Measurements from ENCODE around the gene FGF1.

Gene FGF1

DNA sequence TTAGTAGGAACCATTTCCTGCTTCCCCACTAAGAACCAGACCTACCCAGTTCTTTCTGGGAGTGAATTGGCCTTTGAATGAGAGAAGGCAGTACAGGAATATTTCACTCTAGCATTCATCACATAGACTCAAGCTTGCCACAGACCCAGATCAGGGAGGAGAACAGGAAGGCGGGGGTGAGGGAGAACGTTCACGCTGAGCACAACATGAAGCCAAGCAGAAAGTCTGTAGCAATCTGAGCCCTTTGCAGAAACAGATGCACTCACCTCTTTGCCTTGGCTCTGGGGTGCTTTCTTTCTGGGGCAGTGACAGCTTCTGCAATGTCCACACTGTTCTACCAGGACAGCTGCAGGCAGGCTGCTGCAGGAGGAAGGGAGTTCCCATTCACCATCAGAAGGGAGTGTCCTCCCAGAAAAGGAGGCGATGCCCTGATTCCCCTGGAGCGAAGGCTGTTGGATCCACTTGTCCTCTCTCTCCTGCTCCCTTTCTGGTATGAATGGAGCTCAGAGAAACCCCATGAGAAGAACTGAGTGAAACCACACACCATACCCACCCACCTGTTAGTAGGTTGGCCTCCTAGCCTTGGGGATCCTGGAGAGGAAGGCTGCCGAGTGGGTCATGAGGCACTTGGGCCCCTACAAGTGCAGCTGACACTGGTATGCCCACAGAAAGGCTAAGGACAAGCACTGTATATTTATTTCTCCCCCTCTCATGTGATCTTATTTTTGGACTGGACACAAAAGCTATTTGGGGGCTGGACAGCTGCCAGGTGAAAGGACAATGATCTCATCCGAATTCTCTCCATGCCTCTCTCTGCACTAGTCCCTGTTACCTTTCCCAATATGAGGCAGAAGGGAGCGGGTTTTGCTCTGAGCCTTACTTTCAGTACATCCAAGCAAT lies 11.7 kb upstream of the FGF1 start:
- DNase-seq (ENCODE audit: low read depth): no peak
- H3K4me3 ChIP-seq (ENCODE audit: low read depth, low read length): no peak overlapping the region
- TF ChIP-seq, protein P1, sequence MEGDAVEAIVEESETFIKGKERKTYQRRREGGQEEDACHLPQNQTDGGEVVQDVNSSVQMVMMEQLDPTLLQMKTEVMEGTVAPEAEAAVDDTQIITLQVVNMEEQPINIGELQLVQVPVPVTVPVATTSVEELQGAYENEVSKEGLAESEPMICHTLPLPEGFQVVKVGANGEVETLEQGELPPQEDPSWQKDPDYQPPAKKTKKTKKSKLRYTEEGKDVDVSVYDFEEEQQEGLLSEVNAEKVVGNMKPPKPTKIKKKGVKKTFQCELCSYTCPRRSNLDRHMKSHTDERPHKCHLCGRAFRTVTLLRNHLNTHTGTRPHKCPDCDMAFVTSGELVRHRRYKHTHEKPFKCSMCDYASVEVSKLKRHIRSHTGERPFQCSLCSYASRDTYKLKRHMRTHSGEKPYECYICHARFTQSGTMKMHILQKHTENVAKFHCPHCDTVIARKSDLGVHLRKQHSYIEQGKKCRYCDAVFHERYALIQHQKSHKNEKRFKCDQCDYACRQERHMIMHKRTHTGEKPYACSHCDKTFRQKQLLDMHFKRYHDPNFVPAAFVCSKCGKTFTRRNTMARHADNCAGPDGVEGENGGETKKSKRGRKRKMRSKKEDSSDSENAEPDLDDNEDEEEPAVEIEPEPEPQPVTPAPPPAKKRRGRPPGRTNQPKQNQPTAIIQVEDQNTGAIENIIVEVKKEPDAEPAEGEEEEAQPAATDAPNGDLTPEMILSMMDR (IDR thresholded peaks at IDR 0.05; ENCODE audit: control insufficient read depth, extremely low read depth, insufficient read depth): no peak

DNA sequence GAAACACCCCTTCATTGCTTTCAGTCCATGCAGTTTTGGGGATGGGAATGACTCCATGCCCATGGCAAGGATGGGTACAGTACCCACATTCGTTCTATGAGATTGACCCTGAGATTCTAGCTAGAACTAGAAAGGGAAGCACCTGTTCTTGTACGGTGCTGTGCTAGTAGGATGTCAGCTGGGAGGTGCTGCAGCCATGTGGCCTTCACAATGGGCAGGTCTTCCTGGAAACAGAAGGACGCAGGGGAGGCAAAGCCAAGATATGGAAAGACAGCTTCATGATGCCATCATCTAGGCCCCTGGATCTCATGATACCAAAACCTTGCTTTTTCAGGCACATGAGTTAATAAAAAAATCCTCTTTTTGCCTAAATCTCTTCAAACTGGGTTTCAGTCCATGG lies 10.5 kb upstream of the FGF1 start:
- TF ChIP-seq, protein P1 (IDR thresholded peaks at IDR 0.05; ENCODE audit: control insufficient read depth, extremely low read depth, insufficient read depth): no peak
- DNase-seq (ENCODE audit: low read depth): no peak
- no peak overlapping the region for H3K4me3 ChIP-seq (ENCODE audit: low read depth, low read length)

DNA sequence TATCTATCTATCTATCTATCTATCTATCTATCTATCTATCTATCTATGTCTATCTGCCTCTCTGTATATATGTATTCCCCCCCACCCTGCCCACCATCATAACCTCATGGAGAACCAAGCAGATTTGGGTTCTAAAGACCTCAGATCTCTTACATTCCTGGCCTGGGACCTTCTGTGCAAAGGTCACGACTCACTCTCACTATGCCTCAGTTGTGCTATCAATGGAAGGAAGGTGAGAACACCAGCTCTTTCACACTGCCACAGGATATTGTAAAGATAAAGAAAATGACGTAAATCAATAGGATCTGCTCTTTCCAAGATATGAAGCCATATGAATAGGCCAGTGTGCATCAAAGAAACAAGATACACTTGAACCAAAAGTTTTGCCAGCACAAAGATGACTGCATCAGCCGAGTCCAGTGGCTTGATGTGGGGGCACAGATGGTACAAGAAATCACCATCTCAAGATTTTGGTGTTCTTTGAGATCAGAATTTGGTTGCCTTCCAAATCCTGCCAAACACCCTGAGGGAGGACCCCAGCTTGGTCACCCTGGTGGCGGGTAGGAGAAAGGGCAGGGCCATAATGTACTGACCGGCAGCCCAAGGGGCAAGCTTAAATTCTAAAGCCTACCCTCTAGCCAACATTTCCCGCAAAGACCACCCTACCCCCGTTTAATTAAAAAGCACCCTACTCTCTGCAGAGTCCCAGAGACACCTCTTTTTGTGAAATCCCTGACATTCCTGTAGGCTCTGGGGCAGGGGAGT lies 8.4 kb upstream of the FGF1 start:
- DNase-seq (ENCODE audit: low read depth): no peak
- no peak overlapping the region for H3K4me3 ChIP-seq (ENCODE audit: low read depth, low read length)
- TF ChIP-seq, protein P1 (IDR thresholded peaks at IDR 0.05; ENCODE audit: control insufficient read depth, extremely low read depth, insufficient read depth): no peak

DNA sequence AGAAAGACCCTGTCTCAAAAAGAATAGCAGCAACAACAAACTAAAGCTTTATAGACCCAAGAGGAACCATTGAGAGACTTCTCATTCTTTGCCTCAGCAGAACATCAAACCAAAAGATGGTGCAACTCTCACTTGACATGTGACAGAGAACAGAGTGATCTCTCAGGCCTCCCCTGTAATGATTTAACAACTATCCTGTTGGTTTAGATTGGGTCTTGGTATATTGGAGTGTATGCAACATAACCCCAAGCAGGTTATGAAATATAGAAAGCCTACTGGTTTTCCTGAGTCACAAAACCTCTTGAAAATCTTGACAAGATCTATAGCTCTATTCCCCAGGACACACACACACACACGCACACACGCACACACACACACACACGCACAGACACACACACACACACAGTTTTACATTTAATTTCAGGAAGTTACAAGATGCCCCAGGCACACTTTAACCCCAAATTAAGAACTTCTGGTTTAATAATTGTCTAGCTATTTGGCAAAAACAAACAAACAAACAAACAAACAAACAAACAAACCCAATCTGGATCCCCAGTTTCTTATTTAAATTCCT lies 6.5 kb upstream of the FGF1 start:
- no peak for DNase-seq (ENCODE audit: low read depth)
- TF ChIP-seq, protein P1 (IDR thresholded peaks at IDR 0.05; ENCODE audit: control insufficient read depth, extremely low read depth, insufficient read depth): no peak
- H3K4me3 ChIP-seq (ENCODE audit: low read depth, low read length): no peak overlapping the region

DNA sequence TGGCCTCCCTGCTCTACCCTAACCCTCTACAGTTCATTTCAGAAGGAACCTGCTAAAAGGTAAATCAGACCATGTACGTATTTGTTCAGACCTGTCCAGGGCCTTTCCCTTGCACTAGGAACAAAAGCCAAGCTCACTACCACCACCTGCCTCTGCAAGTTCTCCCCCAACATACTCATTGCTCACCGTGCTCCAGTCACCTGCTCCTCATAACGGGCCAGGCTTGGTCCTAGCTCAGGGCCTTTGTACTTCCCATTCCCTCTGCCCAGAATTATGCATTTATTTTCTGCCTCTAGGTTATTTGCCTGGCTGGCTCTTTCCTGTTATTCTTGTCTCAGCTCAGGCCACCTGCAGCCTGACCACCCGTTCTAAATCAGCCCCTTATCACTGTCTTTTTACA lies 4.8 kb upstream of the FGF1 start:
- DNase-seq (ENCODE audit: low read depth): no peak
- TF ChIP-seq, protein P1 (IDR thresholded peaks at IDR 0.05; ENCODE audit: control insufficient read depth, extremely low read depth, insufficient read depth): no peak
- no peak overlapping the region for H3K4me3 ChIP-seq (ENCODE audit: low read depth, low read length)

DNA sequence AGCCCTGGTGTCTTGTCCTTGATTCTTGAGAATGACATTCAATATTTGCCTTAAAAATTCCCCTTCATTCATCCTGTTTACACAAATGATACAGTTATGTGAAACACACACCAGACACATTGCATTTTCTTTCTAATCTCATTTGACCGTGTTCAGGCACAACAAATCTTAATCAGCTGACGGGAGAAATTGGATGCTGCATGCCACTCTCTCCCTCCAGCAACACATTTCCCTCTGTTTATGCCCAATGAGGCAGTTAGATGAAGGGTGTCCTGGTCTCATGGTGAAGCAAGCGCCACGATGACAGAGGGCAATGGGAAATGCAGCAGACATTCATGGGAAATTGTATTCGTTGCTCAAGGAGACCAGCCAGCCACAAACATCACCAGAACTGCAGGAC lies 3.2 kb upstream of the FGF1 start:
- TF ChIP-seq, protein P1 (IDR thresholded peaks at IDR 0.05; ENCODE audit: control insufficient read depth, extremely low read depth, insufficient read depth): no peak

More for the DNA sequence above, 3.2 kb upstream of the FGF1 start:
- no peak overlapping the region for H3K4me3 ChIP-seq (ENCODE audit: low read depth, low read length)
- no peak for DNase-seq (ENCODE audit: low read depth)
